ENCODE results near the gene TMEM135. TPM values are rescaled to one million over a fixed set of nuclear protein-coding genes. Genes with fewer than 3 reads are reported as not detected.

The TMEM135 gene
- total RNA-seq, 2 donors from 2014 or later, result 25.9 to 26.9 TPM

GRCh38 chr11:87325490-87325872, 287.7 kb downstream of the TMEM135 start:
- no peaks in the 10 kb centered on the region for H3K9me3 ChIP-seq
- TF ChIP-seq CTCF (IDR thresholded peaks at IDR 0.05), result no peak
- no peak overlapping the region for H3K4me3 ChIP-seq
- ATAC-seq (ENCODE audit: insufficient number of reproducible peaks, low FRiP score, low read depth), result no peak
- no peak overlapping the region for H3K27ac ChIP-seq
- peaks cover 6% of the 10 kb centered on the region for H3K36me3 ChIP-seq
- H3K27me3 ChIP-seq (replicated peaks; ENCODE audit: insufficient read depth), result no peaks in the 10 kb centered on the region
- peaks cover 11 to 13% of the 10 kb centered on the region in 2 donors for H3K4me1 ChIP-seq (ENCODE audit: control insufficient read depth in 1 of 2, low read depth in 2 of 2)
- DNase-seq (ENCODE audit: low spot score), result no peak

GRCh38 chr11:87326594-87326993, 288.9 kb downstream of the TMEM135 start:
- Histone ChIP-seq H3K4me1 (ENCODE audit: control insufficient read depth in 1 of 2, low read depth in 2 of 2) (peaks cover 16 to 19% of the 10 kb centered on the region in 2 donors), H3K27ac (no peak overlapping the region), H3K36me3 (peaks cover 2% of the 10 kb centered on the region), H3K9me3 (no peaks in the 10 kb centered on the region), H3K27me3 (replicated peaks; ENCODE audit: insufficient read depth) (no peaks in the 10 kb centered on the region), H3K4me3 (no peak overlapping the region)
- DNase-seq (ENCODE audit: low spot score) (no peak), ATAC-seq (ENCODE audit: insufficient number of reproducible peaks, low FRiP score, low read depth) (no peak)
- no peak for TF ChIP-seq CTCF (IDR thresholded peaks at IDR 0.05)

GRCh38 chr11:87329172-87329571, 291.4 kb downstream of the TMEM135 start:
- ATAC-seq (ENCODE audit: insufficient number of reproducible peaks, low FRiP score, low read depth), result no peak
- H3K4me1 ChIP-seq (ENCODE audit: control insufficient read depth in 1 of 2, low read depth in 2 of 2), result peaks cover 16 to 19% of the 10 kb centered on the region in 2 donors
- no peaks in the 10 kb centered on the region for H3K9me3 ChIP-seq
- TF ChIP-seq CTCF (IDR thresholded peaks at IDR 0.05), result no peak
- H3K4me3 ChIP-seq, result no peak overlapping the region
- H3K27me3 ChIP-seq (replicated peaks; ENCODE audit: insufficient read depth), result no peaks in the 10 kb centered on the region
- DNase-seq (ENCODE audit: low spot score), result no peak
- H3K36me3 ChIP-seq, result no peaks in the 10 kb centered on the region
- no peak overlapping the region for H3K27ac ChIP-seq

- Histone ChIP-seq H3K27ac (no peak overlapping the region), H3K36me3 (no peaks in the 10 kb centered on the region), H3K4me1 (ENCODE audit: control insufficient read depth in 1 of 2, low read depth in 2 of 2) (peaks cover 16 to 19% of the 10 kb centered on the region in 2 donors), H3K9me3 (no peaks in the 10 kb centered on the region), H3K4me3 (no peak overlapping the region), H3K27me3 (replicated peaks; ENCODE audit: insufficient read depth) (no peaks in the 10 kb centered on the region)
- no peak for TF ChIP-seq CTCF (IDR thresholded peaks at IDR 0.05)
- no peak for ATAC-seq (ENCODE audit: insufficient number of reproducible peaks, low FRiP score, low read depth)
- no peak for DNase-seq (ENCODE audit: low spot score)
Measured at GRCh38 chr11:87330187-87330601, 292.5 kb downstream of the TMEM135 start.

- Histone ChIP-seq H3K9me3 (no peaks in the 10 kb centered on the region), H3K27ac (no peak overlapping the region), H3K4me1 (ENCODE audit: control insufficient read depth in 1 of 2, low read depth in 2 of 2) (peaks cover 16 to 19% of the 10 kb centered on the region in 2 donors), H3K36me3 (no peaks in the 10 kb centered on the region), H3K27me3 (replicated peaks; ENCODE audit: insufficient read depth) (no peaks in the 10 kb centered on the region), H3K4me3 (no peak overlapping the region)
- ATAC-seq (ENCODE audit: insufficient number of reproducible peaks, low FRiP score, low read depth) (no peak), DNase-seq (ENCODE audit: low spot score) (no peak)
- no peak for TF ChIP-seq CTCF (IDR thresholded peaks at IDR 0.05)
Measured at GRCh38 chr11:87331273-87331672, 293.5 kb downstream of the TMEM135 start.
